Measurements from ENCODE around the gene MARCKSL1. TPM values are rescaled to one million over a fixed set of nuclear protein-coding genes. Genes with fewer than 3 reads are reported as not detected.
"Not testable (repeated sequence)": the region's sequence is repeated elsewhere in the genome, so short reads cannot be mapped to it uniquely, and the experiment has no call there.

The MARCKSL1 gene
- total RNA-seq, 1 experiment from 2014 or later, result 133 TPM

DNA sequence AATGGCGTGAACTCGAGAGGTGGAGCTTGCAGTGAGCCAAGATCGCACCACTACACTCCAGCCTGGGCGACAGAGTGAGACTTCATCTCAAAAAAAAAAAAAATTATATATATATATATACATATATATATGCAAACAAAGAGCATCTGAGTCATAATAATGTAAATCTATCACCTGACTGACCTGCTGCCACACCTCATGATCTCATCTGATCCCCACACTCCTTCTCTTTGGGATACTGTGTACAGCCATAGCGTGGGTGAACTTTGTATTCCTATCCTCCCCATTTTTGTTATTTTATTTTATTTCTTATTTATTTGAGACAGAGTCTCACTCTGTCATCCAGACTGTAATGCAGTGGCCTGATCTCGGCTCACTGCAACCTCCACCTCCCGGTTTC is 46.8 kb downstream of the MARCKSL1 start:
- DNase-seq (ENCODE audit: low spot score), result no peak

DNA sequence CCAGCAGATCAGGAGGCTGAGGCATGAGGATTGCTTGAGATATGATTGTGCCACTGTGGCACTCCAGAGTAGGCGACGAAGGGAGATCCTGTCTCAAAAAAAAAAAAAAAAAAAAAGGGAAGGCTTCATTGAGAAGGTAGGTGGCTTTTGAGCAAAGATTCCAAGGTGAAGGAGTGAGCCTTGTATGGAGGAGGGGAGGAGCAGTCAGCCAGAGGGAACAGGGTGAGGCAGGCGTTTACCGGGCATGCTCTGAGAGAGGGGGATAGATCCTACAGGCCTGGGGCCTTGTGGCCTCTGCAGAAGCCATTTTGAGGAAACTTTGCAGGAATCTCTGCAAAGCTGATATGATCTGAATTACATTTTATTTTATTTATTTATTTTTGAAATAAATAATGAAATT is 49.3 kb downstream of the MARCKSL1 start:
- DNase-seq (ENCODE audit: low spot score), result no peak

DNA sequence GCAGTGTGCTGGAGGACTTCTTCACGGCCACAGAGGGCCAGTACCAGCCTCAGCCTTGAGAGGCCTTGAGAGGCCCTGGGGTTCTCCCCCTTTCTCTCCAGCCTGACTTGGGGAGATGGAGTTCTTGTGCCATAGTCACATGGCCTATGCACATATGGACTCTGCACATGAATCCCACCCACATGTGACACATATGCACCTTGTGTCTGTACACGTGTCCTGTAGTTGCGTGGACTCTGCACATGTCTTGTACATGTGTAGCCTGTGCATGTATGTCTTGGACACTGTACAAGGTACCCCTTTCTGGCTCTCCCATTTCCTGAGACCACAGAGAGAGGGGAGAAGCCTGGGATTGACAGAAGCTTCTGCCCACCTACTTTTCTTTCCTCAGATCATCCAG is 50.4 kb downstream of the MARCKSL1 start:
- DNase-seq (ENCODE audit: low spot score), result no peak

DNA sequence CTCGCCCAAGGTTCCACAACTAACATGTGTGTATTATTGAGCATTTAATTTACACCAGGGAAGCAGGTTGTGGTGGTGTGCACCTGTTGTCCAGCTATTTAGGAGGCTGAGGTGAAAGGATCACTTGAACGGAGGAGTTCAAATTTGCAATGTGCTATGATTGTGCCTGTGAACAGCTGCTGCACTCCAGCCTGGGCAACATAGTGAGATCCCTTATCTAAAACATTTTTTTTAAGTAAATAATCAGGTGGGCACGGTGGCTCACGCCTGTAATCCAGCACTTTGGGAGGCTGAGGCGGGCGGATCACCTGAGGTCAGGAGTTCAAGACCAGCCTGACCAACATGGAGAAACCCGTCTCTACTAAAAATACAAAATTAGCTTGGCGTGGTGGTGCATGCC is 51.3 kb downstream of the MARCKSL1 start:
- DNase-seq (ENCODE audit: low spot score), result not testable (repeated sequence)

Other genes starting within 250 kb of the MARCKSL1 start
- gene KPNA6, start 228.2 kb downstream of the MARCKSL1 start, total RNA-seq (2014; rRNA removed; shearing (Covaris generic)), result 33.8 and 33.9 TPM in 2 replicates
- gene TXLNA, start 156.6 kb downstream of the MARCKSL1 start, total RNA-seq (2014; rRNA removed; shearing (Covaris generic)), result 47.5 and 50.4 TPM in 2 replicates
- 25.1 and 36.3 TPM in 2 replicates for gene CCDC28B, start 135.6 kb downstream of the MARCKSL1 start, total RNA-seq (2014; rRNA removed; shearing (Covaris generic))
- 2.6 and 4.3 TPM in 2 replicates for gene IQCC, start 130.6 kb downstream of the MARCKSL1 start, total RNA-seq (2014; rRNA removed; shearing (Covaris generic))
- gene DCDC2B, start 127.1 kb downstream of the MARCKSL1 start, total RNA-seq (2014; rRNA removed; shearing (Covaris generic)), result not detected in 2 replicates
- 3.5 and 8.1 TPM in 2 replicates for gene TMEM234, start 113.9 kb downstream of the MARCKSL1 start, total RNA-seq (2014; rRNA removed; shearing (Covaris generic))
- 619 and 664 TPM in 2 replicates for gene EIF3I, start 113.8 kb downstream of the MARCKSL1 start, total RNA-seq (2014; rRNA removed; shearing (Covaris generic))
- 0.56 TPM in 1 of 2 replicates, not detected in the other for gene FAM167B, start 89.0 kb downstream of the MARCKSL1 start, total RNA-seq (2014; rRNA removed; shearing (Covaris generic))
- not detected in 2 replicates for gene LCK, start 85.0 kb downstream of the MARCKSL1 start, total RNA-seq (2014; rRNA removed; shearing (Covaris generic))
- gene HDAC1, start 44.1 kb downstream of the MARCKSL1 start, total RNA-seq (2014; rRNA removed; shearing (Covaris generic)), result 115 and 126 TPM in 2 replicates
- gene FAM229A, start 26.3 kb upstream of the MARCKSL1 start, total RNA-seq (2014; rRNA removed; shearing (Covaris generic)), result 0.12 and 0.16 TPM in 2 replicates
- gene TSSK3, start 26.3 kb upstream of the MARCKSL1 start, total RNA-seq (2014; rRNA removed; shearing (Covaris generic)), result 0.08 and 0.90 TPM in 2 replicates
- 47.0 and 47.5 TPM in 2 replicates for gene BSDC1, start 58.2 kb upstream of the MARCKSL1 start, total RNA-seq (2014; rRNA removed; shearing (Covaris generic))
- gene ZBTB8B, start 128.8 kb upstream of the MARCKSL1 start, total RNA-seq (2014; rRNA removed; shearing (Covaris generic)), result 0.02 TPM in 1 of 2 replicates, not detected in the other
- 5.1 and 6.6 TPM in 2 replicates for gene ZBTB8A, start 203.2 kb upstream of the MARCKSL1 start, total RNA-seq (2014; rRNA removed; shearing (Covaris generic))

Measured in H4 (cell line).